Hepatocyte (in vitro differentiated cells): Measurements from ENCODE around the gene GLI3. TPM values are rescaled to one million over a fixed set of nuclear protein-coding genes. Genes with fewer than 3 reads are reported as not detected.

Source experiments
- DNase-seq: peaks from one replicate; pipeline ENCODE4 v3.0.0-alpha.2; 2016; ENCODE audit warnings: low spot score
- H2AFZ ChIP-seq: fragments of 200-600 bp; sonication (generic); 2 replicates; pipeline ENCODE4 v1.6.0; 2016; ENCODE audit warnings: antibody characterized with exemption, mild to moderate bottlenecking
- H3K27ac ChIP-seq: fragments of 200-600 bp; sonication (generic); 2 replicates; pipeline ENCODE4 v1.5.1; 2016; ENCODE audit warnings: mild to moderate bottlenecking
- H3K27me3 ChIP-seq: fragments of 200-600 bp; sonication (generic); 2 replicates; pipeline ENCODE4 v1.6.1; 2016
- H3K36me3 ChIP-seq: fragments of 200-600 bp; sonication (generic); replicated peaks from 2 replicates; pipeline ENCODE4 v1.5.1; 2016; ENCODE audit warnings: low read depth; ENCODE audit not compliant: insufficient read depth
- H3K4me1 ChIP-seq: fragments of 200-600 bp; sonication (generic); 2 replicates; pipeline ENCODE4 v1.5.1; 2016; ENCODE audit warnings: mild to moderate bottlenecking, moderate library complexity; ENCODE audit not compliant: insufficient read depth
- H3K4me2 ChIP-seq: fragments of 200-600 bp; sonication (generic); 2 replicates; pipeline ENCODE4 v1.6.0; 2016
- H3K4me3 ChIP-seq: fragments of 200-600 bp; sonication (generic); 2 replicates; pipeline ENCODE4 v1.5.1; 2016; ENCODE audit warnings: mild to moderate bottlenecking
- H3K79me2 ChIP-seq: fragments of 200-600 bp; sonication (generic); 2 replicates; pipeline ENCODE4 v1.6.0; 2017; ENCODE audit warnings: mild to moderate bottlenecking
- H3K9me2 ChIP-seq: fragments of 200-600 bp; sonication (generic); replicated peaks from 2 replicates; pipeline ENCODE4 v1.6.0; 2017; ENCODE audit warnings: mild to moderate bottlenecking; ENCODE audit not compliant: insufficient read depth
- H3K9me3 ChIP-seq: fragments of 200-600 bp; sonication (generic); 2 replicates; pipeline ENCODE4 v1.5.1; 2016; ENCODE audit warnings: low read depth, mild to moderate bottlenecking
- H4K20me1 ChIP-seq: fragments of 200-600 bp; sonication (generic); 2 replicates; pipeline ENCODE4 v1.6.0; 2016; ENCODE audit warnings: mild to moderate bottlenecking; ENCODE audit not compliant: insufficient read depth, poor library complexity, severe bottlenecking
- CTCF ChIP-seq: fragments of 200-600 bp; sonication (generic); IDR thresholded peaks from 2 replicates; pipeline ENCODE4 v1.5.1; 2016; ENCODE audit warnings: antibody characterized with exemption, mild to moderate bottlenecking; ENCODE audit not compliant: poor library complexity
- EZH2 ChIP-seq: fragments of 200-600 bp; sonication (generic); IDR thresholded peaks from 2 replicates; pipeline ENCODE4 v1.6.1; 2016; ENCODE audit warnings: antibody characterized with exemption, mild to moderate bottlenecking, borderline replicate concordance
- EZH2phosphoT487 ChIP-seq: fragments of 200-600 bp; sonication (generic); IDR thresholded peaks from one replicate; pipeline ENCODE4 v1.6.1; 2018; ENCODE audit warnings: antibody characterized with exemption, mild to moderate bottlenecking, low read depth, moderate library complexity; ENCODE audit not compliant: unreplicated experiment, severe bottlenecking
- WGBS: methylation state at CpG from one replicate; pipeline ENCODE4 v1.1.6; 2016; ENCODE audit warnings: low lambda C conversion rate; ENCODE audit errors: missing lambda C conversion rate; 5-methylcytosine and 5-hydroxymethylcytosine counted together
- polyA plus RNA-seq: library from polyadenylated mRNA; unstranded; fragments of >200 nt; fragmentation: Nextera tagmentation; extraction: Ambion mirVana; gene quantifications from 2 replicates; pipeline ENCODE4 v1.2.1, GENCODE V29; 2016
- total RNA-seq: library from RNA; depleted of rRNA; stranded (reverse); fragments of >200 nt; gene quantifications from 2 replicates; pipeline ENCODE4 v1.2.3, GENCODE V29; 2014

Gene GLI3
- total and polyA plus RNA-seq, 2 experiments from 2014 or later = 5.5 to 20.0 TPM

DNA sequence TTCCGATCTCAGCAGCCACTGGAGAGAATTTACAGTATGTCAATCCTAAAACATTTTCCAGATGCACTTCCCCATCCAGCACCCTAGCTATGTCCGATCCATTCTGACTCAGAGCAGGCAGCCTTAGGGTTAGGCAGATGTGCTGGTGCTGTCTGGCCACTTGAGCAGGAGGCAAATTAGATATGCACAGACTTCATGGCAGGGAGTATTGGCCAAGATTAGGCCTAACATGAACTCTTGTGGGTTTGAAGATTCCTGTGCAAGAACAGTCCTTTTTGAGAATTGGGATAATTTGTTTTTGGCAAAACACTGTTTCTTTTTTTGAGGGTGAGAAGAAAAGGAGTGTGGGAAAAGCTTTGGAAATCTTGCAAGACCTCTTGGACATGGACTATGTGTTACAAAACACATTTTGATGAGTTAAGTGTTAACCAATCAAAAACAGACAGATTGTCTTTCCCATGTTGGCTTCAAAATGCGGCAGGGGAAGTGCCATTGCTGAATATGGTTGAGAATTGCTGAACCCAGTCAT, 315.5 kb downstream of the GLI3 start:
- no peaks in the 10 kb centered on the region for H3K36me3 ChIP-seq
- no peaks in the 10 kb centered on the region for H3K4me1 ChIP-seq
- TF ChIP-seq EZH2phosphoT487 = no peak
- TF ChIP-seq CTCF = no peak
- no peak for TF ChIP-seq EZH2
- H3K27me3 ChIP-seq = no peaks in the 10 kb centered on the region
- H4K20me1 ChIP-seq = no peaks in the 10 kb centered on the region
- no peak overlapping the region for H3K27ac ChIP-seq
- H3K9me3 ChIP-seq = no peaks in the 10 kb centered on the region
- H3K9me2 ChIP-seq = no peaks in the 10 kb centered on the region
- H3K4me3 ChIP-seq = no peak overlapping the region
- H2AFZ ChIP-seq = no peak overlapping the region
- DNase-seq = no peak
- H3K79me2 ChIP-seq = no peaks in the 10 kb centered on the region
- WGBS = 50% methylated on average over 3 of the region's 3 CpGs
- H3K4me2 ChIP-seq = no peak overlapping the region

DNA sequence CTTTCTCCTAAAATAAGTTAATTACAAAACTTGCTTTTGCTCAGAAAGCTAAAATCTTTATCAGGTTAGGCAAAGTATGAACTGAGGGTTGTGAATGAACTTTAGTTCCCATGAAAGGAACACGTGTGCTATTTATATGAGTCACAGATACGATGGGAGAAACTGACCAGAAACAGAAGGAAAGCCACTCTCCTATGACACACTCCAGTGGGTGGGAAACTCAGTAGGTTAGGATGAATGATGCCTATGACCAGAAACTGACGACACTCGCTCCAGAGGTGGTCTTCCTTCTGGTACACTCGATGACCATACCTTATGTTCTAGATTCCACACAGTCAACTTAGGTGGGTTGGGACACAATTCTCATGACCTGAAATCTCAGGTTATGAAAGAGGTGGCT, 318.4 kb downstream of the GLI3 start:
- no peak for TF ChIP-seq EZH2phosphoT487
- no peak for TF ChIP-seq CTCF
- TF ChIP-seq EZH2 = no peak
- Histone ChIP-seq H3K4me1 (no peaks in the 10 kb centered on the region), H3K36me3 (no peaks in the 10 kb centered on the region), H3K4me2 (no peak overlapping the region), H3K27me3 (no peaks in the 10 kb centered on the region), H4K20me1 (no peaks in the 10 kb centered on the region), H3K79me2 (no peaks in the 10 kb centered on the region), H3K4me3 (no peak overlapping the region), H3K9me3 (no peaks in the 10 kb centered on the region), H2AFZ (no peak overlapping the region), H3K9me2 (no peaks in the 10 kb centered on the region), H3K27ac (no peak overlapping the region)
- no peak for DNase-seq
- 90% methylated on average over 5 of the region's 5 CpGs for WGBS

GRCh38 chr7:41916450-41916927, 320.5 kb downstream of the GLI3 start:
- Histone ChIP-seq H3K4me1 (no peaks in the 10 kb centered on the region), H3K4me2 (no peak overlapping the region), H4K20me1 (no peaks in the 10 kb centered on the region), H3K4me3 (no peak overlapping the region), H3K79me2 (no peaks in the 10 kb centered on the region), H3K9me3 (no peaks in the 10 kb centered on the region), H3K27me3 (no peaks in the 10 kb centered on the region), H2AFZ (no peak overlapping the region), H3K36me3 (no peaks in the 10 kb centered on the region), H3K27ac (peak overlapping the region; percentile 48), H3K9me2 (no peaks in the 10 kb centered on the region)
- peak; percentile 65 for DNase-seq
- TF ChIP-seq CTCF (no peak), EZH2 (no peak), EZH2phosphoT487 (no peak)
- 65% methylated on average over 5 of the region's 5 CpGs for WGBS
